ENCODE measurements around the gene GRM8. TPM values are rescaled to one million over a fixed set of nuclear protein-coding genes. Genes with fewer than 3 reads are reported as not detected.

The GRM8 gene
- total RNA-seq, 1 experiment from 2014 or later: 1.8 TPM

DNA sequence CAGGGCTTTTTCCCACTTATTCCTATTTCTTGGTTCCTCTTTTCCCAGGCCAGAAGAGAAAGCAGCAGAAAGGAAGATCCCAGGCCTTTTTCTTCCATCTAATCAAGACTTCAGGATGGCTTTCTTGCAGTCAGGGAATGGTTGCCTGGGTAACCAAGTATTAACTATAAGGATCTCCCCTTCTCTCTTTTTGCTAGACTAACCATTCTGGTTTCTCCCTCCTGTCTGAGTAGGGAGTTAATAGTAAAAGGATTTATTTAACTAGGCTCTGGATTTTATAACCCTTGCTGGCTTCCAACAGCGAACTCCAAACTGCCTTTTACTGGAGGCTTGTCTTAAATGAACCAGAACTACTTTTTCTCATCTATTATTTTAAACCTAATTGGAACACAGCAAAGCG, 90.4 kb downstream of the GRM8 start:
- no peak overlapping the region for H2BK20ac ChIP-seq (ENCODE audit: low read depth, low read length, poor library complexity, severe bottlenecking)
- H3K23me2 ChIP-seq (ENCODE audit: insufficient read length, low read depth, low read length, poor library complexity, severe bottlenecking): no peaks in the 10 kb centered on the region
- no peak overlapping the region for H4K8ac ChIP-seq (replicated peaks; ENCODE audit: insufficient read length, low read depth, low read length)
- H2BK120ac ChIP-seq (ENCODE audit: low read depth, low read length, poor library complexity, severe bottlenecking): no peak overlapping the region
- no peak overlapping the region for H3K56ac ChIP-seq (ENCODE audit: insufficient read length, low read depth, low read length)
- H3K4ac ChIP-seq (ENCODE audit: low read depth, low read length): no peak overlapping the region
- H3K79me1 ChIP-seq (ENCODE audit: insufficient read depth, low read depth, low read length, poor library complexity, severe bottlenecking): no peaks in the 10 kb centered on the region
- H2BK5ac ChIP-seq (ENCODE audit: insufficient read length, low read length): no peak overlapping the region
- no peaks in the 10 kb centered on the region for H4K20me1 ChIP-seq (ENCODE audit: control insufficient read depth, insufficient read depth, insufficient read length)
- H2BK12ac ChIP-seq (ENCODE audit: insufficient read length, low read depth, low read length): no peak overlapping the region
- H3K14ac ChIP-seq (ENCODE audit: insufficient read depth, low read length): no peak overlapping the region
- peaks cover 1% of the 10 kb centered on the region; the same call in 1 of the 2 replicates for H3K79me2 ChIP-seq (ENCODE audit: insufficient read depth, low read length)
- Mint-ChIP-seq H3K9me3 (no peaks in the 10 kb centered on the region), H3K27me3 (ENCODE audit: low read depth) (peaks cover 6% of the 10 kb centered on the region; the same call in 1 of the 2 replicates), H3K27ac (no peak overlapping the region), H3K36me3 (ENCODE audit: insufficient read depth in 1 of 3, low read depth in 3 of 3) (no peaks in the 10 kb centered on the region), H3K4me1 (no peaks in the 10 kb centered on the region), H3K4me3 (no peak overlapping the region)
- H2AFZ ChIP-seq (ENCODE audit: low read length): no peak overlapping the region
- H3K18ac ChIP-seq (ENCODE audit: insufficient read length, low read depth, low read length): no peak overlapping the region
- H3K27ac ChIP-seq (ENCODE audit: insufficient read length, low read depth, low read length): no peak overlapping the region
- no peak overlapping the region for H3K4me2 ChIP-seq (ENCODE audit: insufficient read depth, insufficient read length, low read length)
- H4K5ac ChIP-seq (ENCODE audit: insufficient read length, low read depth, low read length): no peak overlapping the region
- DNase-seq: no peak
- no CpG with 5 or more reads among the region's 2 CpGs for WGBS (ENCODE audit: extremely low coverage, insufficient read length, low lambda C conversion rate)
- H3T11ph ChIP-seq (ENCODE audit: low read length): no peak overlapping the region
- TF ChIP-seq, protein P1, sequence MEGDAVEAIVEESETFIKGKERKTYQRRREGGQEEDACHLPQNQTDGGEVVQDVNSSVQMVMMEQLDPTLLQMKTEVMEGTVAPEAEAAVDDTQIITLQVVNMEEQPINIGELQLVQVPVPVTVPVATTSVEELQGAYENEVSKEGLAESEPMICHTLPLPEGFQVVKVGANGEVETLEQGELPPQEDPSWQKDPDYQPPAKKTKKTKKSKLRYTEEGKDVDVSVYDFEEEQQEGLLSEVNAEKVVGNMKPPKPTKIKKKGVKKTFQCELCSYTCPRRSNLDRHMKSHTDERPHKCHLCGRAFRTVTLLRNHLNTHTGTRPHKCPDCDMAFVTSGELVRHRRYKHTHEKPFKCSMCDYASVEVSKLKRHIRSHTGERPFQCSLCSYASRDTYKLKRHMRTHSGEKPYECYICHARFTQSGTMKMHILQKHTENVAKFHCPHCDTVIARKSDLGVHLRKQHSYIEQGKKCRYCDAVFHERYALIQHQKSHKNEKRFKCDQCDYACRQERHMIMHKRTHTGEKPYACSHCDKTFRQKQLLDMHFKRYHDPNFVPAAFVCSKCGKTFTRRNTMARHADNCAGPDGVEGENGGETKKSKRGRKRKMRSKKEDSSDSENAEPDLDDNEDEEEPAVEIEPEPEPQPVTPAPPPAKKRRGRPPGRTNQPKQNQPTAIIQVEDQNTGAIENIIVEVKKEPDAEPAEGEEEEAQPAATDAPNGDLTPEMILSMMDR (conservative IDR thresholded peaks at IDR 0.05): no peak
- H3K9me3 ChIP-seq (ENCODE audit: control insufficient read depth, low read depth, low read length): no peaks in the 10 kb centered on the region
- no peaks in the 10 kb centered on the region for H3K27me3 ChIP-seq (ENCODE audit: insufficient read depth, low read length)
- H3K9ac ChIP-seq (ENCODE audit: extremely low read depth, insufficient read length, low read length): no peak overlapping the region
- H2AK5ac ChIP-seq (ENCODE audit: insufficient read length, low read length): no peak overlapping the region
- H2BK15ac ChIP-seq (ENCODE audit: low read depth, low read length): no peak overlapping the region
- H4K91ac ChIP-seq (ENCODE audit: insufficient read length, low read depth, low read length): no peak overlapping the region
- H3K23ac ChIP-seq (ENCODE audit: insufficient read length, low read depth, low read length): no peak overlapping the region
- H3K4me1 ChIP-seq (ENCODE audit: insufficient read depth, low read length): no peaks in the 10 kb centered on the region

Data from H9 (cell line).